Measurements from ENCODE around the gene RCBTB1. TPM values are rescaled to one million over a fixed set of nuclear protein-coding genes. Genes with fewer than 3 reads are reported as not detected.
"Not testable (repeated sequence)": the region's sequence is repeated elsewhere in the genome, so short reads cannot be mapped to it uniquely, and the experiment has no call there.

RCBTB1 gene
- total RNA-seq, 1 donor from 2014 or later: 14.9 TPM

- H3K27ac Mint-ChIP-seq; H3K9me3 Mint-ChIP-seq; H3K4me3 Mint-ChIP-seq; intact Hi-C loops (cut with micrococcal nuclease); H3K4me1 Mint-ChIP-seq (ENCODE audit: low read depth); DNase-seq (ENCODE audit: low spot score); H3K27me3 Mint-ChIP-seq (ENCODE audit: insufficient read depth): not testable (repeated sequence)
- peaks cover 23% of the 10 kb centered on the region for H3K36me3 Mint-ChIP-seq (ENCODE audit: low read depth)
These were observed 19.9 kb downstream of the RCBTB1 start for GRCh38 chr13:49565461-49565860.

DNA sequence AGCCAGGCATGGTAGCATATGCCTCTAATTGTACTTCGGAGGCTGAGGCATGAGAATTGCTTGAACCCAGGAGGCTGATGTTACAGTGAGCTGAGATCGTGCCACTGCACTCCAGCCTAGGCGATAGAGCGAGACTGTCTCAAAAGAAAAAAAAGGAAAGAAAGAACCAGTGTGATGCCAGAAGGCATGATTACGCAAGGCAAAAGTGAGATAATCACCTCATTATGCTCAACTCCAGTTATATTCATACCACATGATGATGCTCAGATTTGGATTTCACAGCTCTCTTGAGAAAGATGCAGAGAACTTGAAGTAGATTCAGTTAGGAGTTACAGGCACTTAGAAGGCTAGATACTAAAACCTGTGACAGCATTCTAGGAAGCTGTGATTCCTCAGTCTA is 21.8 kb downstream of the RCBTB1 start:
- H3K4me3 Mint-ChIP-seq: no peak overlapping the region
- no peak overlapping the region for H3K27ac Mint-ChIP-seq
- no peaks in the 10 kb centered on the region for H3K27me3 Mint-ChIP-seq (ENCODE audit: insufficient read depth)
- no peak for DNase-seq (ENCODE audit: low spot score)
- no peaks in the 10 kb centered on the region for H3K9me3 Mint-ChIP-seq
- peaks cover 36% of the 10 kb centered on the region for H3K36me3 Mint-ChIP-seq (ENCODE audit: low read depth)
- H3K4me1 Mint-ChIP-seq (ENCODE audit: low read depth): no peaks in the 10 kb centered on the region
- intact Hi-C loops (cut with micrococcal nuclease): no loop called here

- H3K27ac Mint-ChIP-seq: no peak overlapping the region
- DNase-seq (ENCODE audit: low spot score): no peak
- H3K36me3 Mint-ChIP-seq (ENCODE audit: low read depth): peaks cover 32% of the 10 kb centered on the region
- no peaks in the 10 kb centered on the region for H3K27me3 Mint-ChIP-seq (ENCODE audit: insufficient read depth)
- intact Hi-C loops (cut with micrococcal nuclease): no loop called here
- no peaks in the 10 kb centered on the region for H3K9me3 Mint-ChIP-seq
- no peaks in the 10 kb centered on the region for H3K4me1 Mint-ChIP-seq (ENCODE audit: low read depth)
- H3K4me3 Mint-ChIP-seq: no peak overlapping the region
These were observed 24.3 kb downstream of the RCBTB1 start for GRCh38 chr13:49561062-49561410.

- no peaks in the 10 kb centered on the region for H3K9me3 Mint-ChIP-seq
- intact Hi-C loops (cut with micrococcal nuclease): no loop called here
- no peak for DNase-seq (ENCODE audit: low spot score)
- no peaks in the 10 kb centered on the region for H3K27me3 Mint-ChIP-seq (ENCODE audit: insufficient read depth)
- H3K4me3 Mint-ChIP-seq: no peak overlapping the region
- peaks cover 32% of the 10 kb centered on the region for H3K36me3 Mint-ChIP-seq (ENCODE audit: low read depth)
- H3K4me1 Mint-ChIP-seq (ENCODE audit: low read depth): no peaks in the 10 kb centered on the region
- H3K27ac Mint-ChIP-seq: no peak overlapping the region
These were observed 24.9 kb downstream of the RCBTB1 start for GRCh38 chr13:49560270-49561061.

DNA sequence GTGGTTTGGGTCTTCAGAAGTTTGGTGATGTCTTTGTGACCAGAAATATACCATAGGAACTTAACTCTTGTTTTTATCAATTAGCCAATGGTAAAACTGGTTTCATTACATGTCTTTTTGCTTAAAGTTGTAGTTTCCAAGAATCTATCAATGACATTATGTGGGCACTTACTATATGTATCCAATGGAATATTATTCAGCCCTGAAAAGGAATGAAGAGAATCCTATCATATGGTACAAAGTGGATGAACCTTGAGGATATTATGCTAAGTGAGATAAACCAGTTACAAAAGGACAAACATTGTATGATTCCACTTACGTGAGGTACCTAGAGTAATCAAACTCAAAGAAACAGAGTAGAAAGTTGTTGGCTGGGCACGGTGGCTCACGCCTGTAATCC is 26.4 kb downstream of the RCBTB1 start:
- no peaks in the 10 kb centered on the region for H3K4me1 Mint-ChIP-seq (ENCODE audit: low read depth)
- peaks cover 36% of the 10 kb centered on the region for H3K36me3 Mint-ChIP-seq (ENCODE audit: low read depth)

GRCh38 chr13:49554387-49554786 is 31.0 kb downstream of the RCBTB1 start:
- no peaks in the 10 kb centered on the region for H3K4me1 Mint-ChIP-seq (ENCODE audit: low read depth)
- intact Hi-C loops (cut with micrococcal nuclease): no loop called here
- H3K4me3 Mint-ChIP-seq: no peak overlapping the region
- H3K9me3 Mint-ChIP-seq: no peaks in the 10 kb centered on the region
- no peaks in the 10 kb centered on the region for H3K27me3 Mint-ChIP-seq (ENCODE audit: insufficient read depth)
- DNase-seq (ENCODE audit: low spot score): no peak
- no peak overlapping the region for H3K27ac Mint-ChIP-seq
- H3K36me3 Mint-ChIP-seq (ENCODE audit: low read depth): peaks cover 35% of the 10 kb centered on the region

More for the DNA sequence above, 26.4 kb downstream of the RCBTB1 start:
- H3K4me3 Mint-ChIP-seq: no peak overlapping the region
- intact Hi-C loops (cut with micrococcal nuclease): no loop called here
- H3K27me3 Mint-ChIP-seq (ENCODE audit: insufficient read depth): no peaks in the 10 kb centered on the region
- H3K9me3 Mint-ChIP-seq: no peaks in the 10 kb centered on the region
- DNase-seq (ENCODE audit: low spot score): no peak
- H3K27ac Mint-ChIP-seq: no peak overlapping the region

DNA sequence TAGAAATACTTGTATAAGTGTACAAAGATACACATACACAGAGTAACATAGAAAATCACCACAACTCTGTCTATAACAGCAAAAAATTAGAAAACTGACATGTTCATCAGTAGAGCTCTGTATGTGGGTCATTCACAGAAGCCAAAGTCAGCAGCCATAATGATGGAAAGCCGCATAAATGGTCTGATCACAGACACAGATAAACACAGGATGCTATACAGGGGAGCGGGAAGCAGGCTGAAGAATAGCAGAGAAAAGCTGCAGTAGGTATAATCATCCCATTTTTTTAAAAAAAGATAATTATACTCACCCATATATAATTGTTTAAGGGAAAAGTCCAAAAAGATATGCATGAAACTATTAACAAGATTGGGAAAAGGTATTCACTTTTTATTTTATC is 31.5 kb downstream of the RCBTB1 start:
- DNase-seq (ENCODE audit: low spot score): no peak
- Mint-ChIP-seq H3K27me3 (ENCODE audit: insufficient read depth) (no peaks in the 10 kb centered on the region), H3K9me3 (no peaks in the 10 kb centered on the region), H3K27ac (no peak overlapping the region), H3K36me3 (ENCODE audit: low read depth) (peaks cover 33% of the 10 kb centered on the region), H3K4me1 (ENCODE audit: low read depth) (no peaks in the 10 kb centered on the region), H3K4me3 (no peak overlapping the region)
- intact Hi-C loops (cut with micrococcal nuclease): no loop called here

DNA sequence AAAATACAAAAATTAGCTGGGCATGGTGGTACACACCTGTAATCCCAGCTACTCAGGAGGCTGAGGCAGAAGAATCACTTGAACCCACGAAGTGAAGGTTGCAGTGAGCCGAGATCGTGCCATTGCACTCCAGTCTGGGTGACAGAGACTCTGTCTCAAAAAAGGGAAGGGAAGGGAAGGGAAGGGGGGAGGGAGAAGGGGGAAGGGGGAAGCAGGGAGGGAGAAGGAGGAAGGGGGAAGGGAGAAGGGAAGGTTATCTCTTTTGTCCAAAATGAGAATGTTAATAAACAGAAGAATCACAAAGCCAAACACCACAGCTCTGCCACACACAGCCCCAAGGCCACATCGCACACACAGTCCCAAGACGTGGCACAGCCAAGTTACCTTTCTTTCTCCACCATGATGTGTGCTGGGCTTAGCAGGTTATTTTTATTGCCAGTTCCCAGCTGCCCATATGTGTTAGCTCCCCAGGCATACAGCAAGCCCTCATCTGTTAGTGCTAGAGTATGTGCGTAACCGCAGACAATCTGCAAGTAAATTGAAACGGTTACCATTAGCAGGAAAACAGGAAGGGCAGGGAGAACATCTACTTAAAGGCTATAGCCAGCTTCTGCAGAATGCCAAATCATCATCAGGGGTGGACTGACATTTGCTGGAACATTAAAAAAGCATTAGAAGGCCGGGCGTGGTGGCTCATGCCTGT is 34.3 kb downstream of the RCBTB1 start:
- no peaks in the 10 kb centered on the region for H3K27me3 Mint-ChIP-seq (ENCODE audit: insufficient read depth)
- H3K4me3 Mint-ChIP-seq: no peak overlapping the region

GRCh38 chr13:49549289-49549688 is 36.1 kb downstream of the RCBTB1 start:
- Mint-ChIP-seq H3K4me3 (no peak overlapping the region), H3K27me3 (ENCODE audit: insufficient read depth) (no peaks in the 10 kb centered on the region), H3K4me1 (ENCODE audit: low read depth) (no peaks in the 10 kb centered on the region), H3K9me3 (no peaks in the 10 kb centered on the region), H3K36me3 (ENCODE audit: low read depth) (peaks cover 26% of the 10 kb centered on the region), H3K27ac (no peak overlapping the region)
- DNase-seq (ENCODE audit: low spot score): no peak
- intact Hi-C loops (cut with micrococcal nuclease): no loop called here

More for the DNA sequence above, 34.3 kb downstream of the RCBTB1 start:
- H3K27ac Mint-ChIP-seq: no peak overlapping the region
- intact Hi-C loops (cut with micrococcal nuclease): no loop called here
- DNase-seq (ENCODE audit: low spot score): no peak
- H3K36me3 Mint-ChIP-seq (ENCODE audit: low read depth): peaks cover 30% of the 10 kb centered on the region
- no peaks in the 10 kb centered on the region for H3K4me1 Mint-ChIP-seq (ENCODE audit: low read depth)
- H3K9me3 Mint-ChIP-seq: no peaks in the 10 kb centered on the region

GRCh38 chr13:49546561-49546960 is 38.8 kb downstream of the RCBTB1 start:
- Mint-ChIP-seq H3K36me3 (ENCODE audit: low read depth) (peaks cover 15% of the 10 kb centered on the region), H3K27ac (no peak overlapping the region), H3K4me3 (no peak overlapping the region), H3K4me1 (ENCODE audit: low read depth) (no peaks in the 10 kb centered on the region), H3K27me3 (ENCODE audit: insufficient read depth) (no peaks in the 10 kb centered on the region), H3K9me3 (no peaks in the 10 kb centered on the region)
- no peak for DNase-seq (ENCODE audit: low spot score)
- intact Hi-C loops (cut with micrococcal nuclease): no loop called here

- Mint-ChIP-seq H3K27ac (no peak overlapping the region), H3K9me3 (no peaks in the 10 kb centered on the region), H3K4me3 (no peak overlapping the region), H3K36me3 (ENCODE audit: low read depth) (peaks cover 17% of the 10 kb centered on the region), H3K27me3 (ENCODE audit: insufficient read depth) (no peaks in the 10 kb centered on the region), H3K4me1 (ENCODE audit: low read depth) (peaks cover 6% of the 10 kb centered on the region)
- DNase-seq (ENCODE audit: low spot score): no peak
- intact Hi-C loops (cut with micrococcal nuclease): no loop called here
These were observed 39.7 kb downstream of the RCBTB1 start for GRCh38 chr13:49545661-49546060.

GRCh38 chr13:49543656-49544055 is 41.7 kb downstream of the RCBTB1 start:
- DNase-seq (ENCODE audit: low spot score): no peak
- Mint-ChIP-seq H3K4me1 (ENCODE audit: low read depth) (peaks cover 22% of the 10 kb centered on the region), H3K36me3 (ENCODE audit: low read depth) (peaks cover 21% of the 10 kb centered on the region), H3K4me3 (no peak overlapping the region), H3K27me3 (ENCODE audit: insufficient read depth) (no peaks in the 10 kb centered on the region), H3K27ac (no peak overlapping the region), H3K9me3 (no peaks in the 10 kb centered on the region)
- intact Hi-C loops (cut with micrococcal nuclease): no loop called here

GRCh38 chr13:49540552-49540951 is 44.8 kb downstream of the RCBTB1 start:
- H3K9me3 Mint-ChIP-seq: no peaks in the 10 kb centered on the region
- H3K27me3 Mint-ChIP-seq (ENCODE audit: insufficient read depth): no peaks in the 10 kb centered on the region
- H3K27ac Mint-ChIP-seq: peak overlapping the region; percentile 76
- peak; percentile 4 for DNase-seq (ENCODE audit: low spot score)
- peaks cover 25% of the 10 kb centered on the region for H3K36me3 Mint-ChIP-seq (ENCODE audit: low read depth)
- H3K4me3 Mint-ChIP-seq: peak overlapping the region; percentile 59
- intact Hi-C loops (cut with micrococcal nuclease): no loop called here
- H3K4me1 Mint-ChIP-seq (ENCODE audit: low read depth): peaks cover 22% of the 10 kb centered on the region

Measured in activated T-helper 1 cell treated with anti-CD3 and anti-CD28 coated beads, Interleukin-12 subunit alpha, Interleukin-12 subunit beta, Interleukin-2, Interleukin-4 antibody, amounts not matched to agents 30 ng/mL and 10 ng/mL and 1 ng/mL, durations not matched to agents 14 hours and 24 hours and 36 hours (primary cell).